Stimulated activated CD8-positive, alpha-beta memory T cell treated with anti-CD3 and anti-CD28 coated beads, Interleukin-2, amount 100 ng/mL, for 48 hours (primary cell): ENCODE results near the gene TSC22D3.
"Not testable (repeated sequence)": the region's sequence is repeated elsewhere in the genome, so short reads cannot be mapped to it uniquely, and the experiment has no call there.

Experiments
- DNase-seq, 2 donors: peaks; one replicate each; pipeline ENCODE4 v3.0.0-alpha.2; 2020; ENCODE audit warnings: low read depth in 2 of 2

The TSC22D3 gene

GRCh38 chrX:107775734-107776511 is at the start of gene TSC22D3:
Gene TSC22D3, minus strand, starts transcription at chrX:107775787. Its CDS starts 368 bp downstream, at chrX:107775419.
- peak; percentile 16 to 40 for DNase-seq

DNA sequence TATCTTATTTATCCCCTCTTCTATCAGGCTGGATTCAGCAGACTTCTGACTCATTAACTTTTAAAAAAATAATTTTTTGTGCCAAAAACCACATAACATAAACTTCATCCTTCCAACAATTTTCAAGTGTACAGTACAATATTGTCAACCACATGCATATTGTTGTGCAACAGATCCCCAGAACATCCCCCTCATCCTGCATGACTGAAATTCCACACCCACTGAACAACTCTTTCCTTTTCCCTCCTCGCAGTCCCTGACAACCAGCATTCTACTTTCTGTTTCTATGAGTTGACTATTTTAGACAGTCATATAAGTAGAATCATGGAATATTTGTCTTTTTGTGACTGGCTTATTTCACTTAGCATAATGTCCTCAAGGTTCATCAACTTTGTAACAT is 47.9 kb upstream of the TSC22D3 start:
- no peak for DNase-seq

DNA sequence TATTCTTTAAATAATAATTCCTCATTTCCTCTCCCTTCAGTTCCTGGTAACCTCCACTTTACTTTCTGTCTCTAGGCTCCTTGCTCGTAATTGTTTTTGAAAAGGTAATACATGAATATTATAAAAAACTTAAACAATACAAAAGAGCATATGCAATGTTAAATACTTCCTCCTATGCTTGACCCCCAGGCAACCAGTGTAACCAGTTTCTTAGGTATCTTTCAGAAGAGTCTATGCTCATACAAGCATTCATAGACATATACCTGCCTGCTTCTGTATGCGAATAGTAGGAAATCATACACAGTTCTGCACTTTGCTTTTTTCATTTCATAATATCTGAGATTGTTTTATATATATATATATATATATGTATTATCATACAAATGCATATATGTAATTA is 47.5 kb upstream of the TSC22D3 start:
- no peak for DNase-seq

- DNase-seq: no peak
Measured at GRCh38 chrX:107818900-107819521, 43.4 kb upstream of the TSC22D3 start.

DNA sequence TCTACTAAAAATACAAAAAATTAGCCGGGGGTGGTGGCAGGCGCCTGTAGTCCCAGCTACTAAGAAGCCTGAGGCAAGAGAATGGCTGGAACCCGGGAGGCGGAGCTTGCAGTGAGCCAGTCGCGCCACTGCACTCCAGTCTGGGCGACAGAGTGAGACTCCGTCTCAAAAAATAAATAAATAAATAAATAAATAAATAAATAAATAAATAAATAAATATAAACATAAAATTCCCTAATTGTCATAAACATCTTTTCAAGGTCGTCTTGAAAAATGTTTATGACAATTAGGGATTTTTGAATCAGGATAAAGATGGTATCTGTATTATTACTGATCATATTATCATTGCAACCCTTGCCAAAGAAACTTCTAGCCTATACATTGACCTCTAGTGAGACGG is 34.5 kb upstream of the TSC22D3 start:
- not testable (repeated sequence) for DNase-seq

DNA sequence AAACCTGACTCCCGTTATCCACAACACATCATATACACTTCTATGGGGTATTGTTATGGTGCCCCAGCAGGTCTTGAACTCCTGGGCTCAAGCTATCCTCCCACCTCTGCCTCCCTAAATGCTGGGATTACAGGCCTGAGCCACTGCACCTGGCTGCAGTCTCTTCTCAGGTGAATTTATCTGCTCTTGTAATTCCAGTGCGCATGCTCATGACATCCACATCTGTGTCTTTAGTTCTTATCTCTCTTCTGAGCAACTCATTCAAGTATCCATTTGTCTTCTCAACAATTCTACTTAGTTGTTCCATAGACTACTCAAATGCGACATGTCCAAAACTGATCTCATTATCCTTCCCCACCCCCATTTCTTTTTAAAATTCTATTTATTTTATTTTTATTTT is 29.6 kb upstream of the TSC22D3 start:
- DNase-seq: no peak

DNA sequence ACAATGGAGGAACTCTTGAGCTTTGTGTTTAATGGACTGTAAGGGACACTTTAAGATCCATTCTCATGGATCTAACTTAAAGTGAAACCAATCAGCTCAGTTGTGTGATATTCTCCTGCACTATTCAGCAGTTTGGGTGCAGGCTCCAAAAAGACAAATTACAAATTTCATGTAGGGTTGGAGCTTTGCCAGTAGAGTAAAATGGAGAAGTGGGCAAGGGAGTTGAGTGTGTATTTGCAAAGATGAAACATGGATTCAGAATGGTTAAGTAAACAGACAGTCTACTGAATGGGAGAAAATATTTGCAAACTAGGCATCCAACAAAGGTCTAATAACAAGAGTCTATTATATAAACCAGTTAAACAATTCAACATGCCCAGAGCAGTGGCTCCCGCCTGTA is 28.8 kb upstream of the TSC22D3 start:
- DNase-seq: no peak

DNA sequence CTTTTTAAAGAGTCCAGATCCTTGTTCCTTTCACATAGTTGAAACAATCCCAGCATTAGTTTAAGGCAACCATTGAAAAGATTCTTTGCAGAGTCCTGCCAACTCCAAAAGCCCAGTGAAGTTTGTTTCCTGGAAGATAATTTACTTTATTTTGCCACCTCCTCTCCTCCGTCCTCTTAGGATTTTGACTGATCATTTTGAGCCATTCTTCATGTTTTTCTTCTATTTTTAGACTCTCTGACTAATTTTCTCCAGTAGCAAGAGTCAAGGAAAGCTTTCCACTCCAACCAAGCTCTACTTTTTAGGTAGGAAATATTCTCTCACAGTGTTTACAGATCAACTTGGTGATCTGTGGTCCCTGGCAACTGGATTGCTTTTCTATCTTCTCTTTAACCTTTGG is 12.2 kb upstream of the TSC22D3 start:
- no peak for DNase-seq

GRCh38 chrX:107780525-107780924 is 4.9 kb upstream of the TSC22D3 start:
- no peak for DNase-seq

GRCh38 chrX:107777536-107777832 is 1.9 kb upstream of the TSC22D3 start, which contains the start of gene NCBP2L:
Gene NCBP2L, plus strand, starts transcription at chrX:107777733. Its CDS starts 16,488 bp downstream, at chrX:107794221.
- no peak for DNase-seq

- peak; percentile 54 to 56 for DNase-seq
Measured at GRCh38 chrX:107776649-107777535, 1.3 kb upstream of the TSC22D3 start.

DNA sequence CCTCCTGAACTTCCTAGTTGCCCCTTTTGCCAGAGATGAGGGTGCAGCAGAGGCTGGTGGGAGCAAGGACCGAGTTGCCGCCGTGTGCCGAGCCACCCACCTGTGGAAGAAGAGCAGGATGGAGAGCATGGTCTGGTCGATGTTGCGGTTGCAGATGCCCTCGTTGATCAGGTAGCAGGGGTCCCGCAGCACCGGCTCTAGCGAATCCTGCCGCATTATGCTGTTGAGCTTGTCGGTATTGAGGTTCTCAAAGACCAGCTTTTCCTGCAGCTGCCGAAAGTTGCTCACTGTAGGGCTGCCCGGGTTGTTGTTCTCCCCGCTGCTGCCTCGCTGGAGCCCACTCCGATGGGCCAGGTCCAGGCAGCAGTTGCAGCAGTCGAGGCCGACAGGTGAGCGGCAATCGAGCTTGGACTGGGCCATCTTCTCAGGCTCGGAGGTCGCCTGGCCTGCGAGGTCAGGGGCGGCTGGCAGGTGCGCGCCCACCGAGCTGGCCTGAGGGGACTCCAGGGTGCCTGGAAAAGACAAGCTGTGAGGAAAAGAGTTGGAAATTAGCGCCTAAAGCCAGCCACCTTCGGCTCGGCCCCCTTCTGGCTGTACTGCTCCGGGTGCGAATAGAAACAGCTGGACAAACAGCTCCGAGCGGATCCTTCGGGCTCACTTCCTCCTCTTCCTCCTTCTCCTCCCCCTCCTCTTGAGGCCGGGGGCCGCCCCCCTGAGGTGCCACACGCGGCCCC is 420 bp downstream of the TSC22D3 start:
- no peak for DNase-seq

- DNase-seq: no peak
Measured at GRCh38 chrX:107773906-107774435, 1.6 kb downstream of the TSC22D3 start.

GRCh38 chrX:107773206-107773605 is 2.4 kb downstream of the TSC22D3 start:
- DNase-seq: no peak

GRCh38 chrX:107769581-107770317 is 5.8 kb downstream of the TSC22D3 start:
- DNase-seq: no peak

DNA sequence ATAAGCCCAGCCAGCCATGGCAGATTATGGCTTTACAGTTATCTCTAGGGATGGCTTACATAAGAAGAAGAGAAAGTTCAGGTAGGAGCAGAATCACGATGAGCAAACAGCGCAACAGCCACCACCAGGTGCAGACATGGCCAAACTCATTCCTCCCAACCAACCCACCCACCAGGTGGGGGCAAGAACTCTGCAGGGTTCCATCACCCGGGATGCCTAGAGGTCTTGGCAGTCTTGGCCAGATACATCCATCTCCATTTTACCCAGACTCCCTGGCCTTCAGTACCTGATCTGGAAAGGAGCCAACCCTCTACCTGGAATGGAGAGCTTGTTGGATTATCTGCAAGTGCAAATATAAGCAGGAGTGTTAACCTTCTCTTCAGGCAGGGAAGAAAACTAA is 7.5 kb downstream of the TSC22D3 start:
- no peak for DNase-seq

DNA sequence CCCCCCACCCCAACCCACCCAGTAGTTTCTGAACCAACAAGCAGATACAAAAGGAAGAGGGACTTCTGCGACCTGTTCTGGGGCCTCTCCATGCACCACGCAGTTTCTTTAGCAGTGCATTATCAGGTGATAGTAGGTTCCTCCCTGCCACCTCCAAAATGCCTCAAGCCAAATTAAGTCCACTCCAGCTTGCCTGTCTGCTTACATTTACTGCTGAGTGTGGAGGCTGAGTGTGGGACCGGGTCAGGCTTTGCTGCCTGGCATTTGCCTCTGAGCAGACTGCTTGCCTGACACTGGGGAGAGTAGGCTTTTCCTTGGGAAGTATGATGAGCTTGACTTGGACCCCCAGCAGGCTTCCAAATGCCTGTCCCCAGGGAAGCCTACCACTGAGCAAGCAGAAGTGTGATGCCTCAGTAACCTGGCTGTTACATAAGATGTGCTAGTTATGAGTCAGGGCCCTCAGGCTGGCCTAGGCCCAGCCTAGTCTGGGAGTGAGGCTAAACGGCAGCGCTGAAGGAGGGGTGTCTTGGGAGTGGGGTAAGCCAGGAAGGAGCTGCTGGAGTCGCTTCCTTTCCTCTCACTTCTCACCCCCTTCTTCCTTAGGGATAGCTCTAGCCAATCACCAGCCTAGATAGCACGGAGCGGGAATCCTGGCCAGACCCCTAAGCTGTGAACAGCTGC is 9.0 kb downstream of the TSC22D3 start:
- no peak for DNase-seq

- no peak for DNase-seq
Measured at GRCh38 chrX:107764845-107765608, 10.6 kb downstream of the TSC22D3 start.

DNA sequence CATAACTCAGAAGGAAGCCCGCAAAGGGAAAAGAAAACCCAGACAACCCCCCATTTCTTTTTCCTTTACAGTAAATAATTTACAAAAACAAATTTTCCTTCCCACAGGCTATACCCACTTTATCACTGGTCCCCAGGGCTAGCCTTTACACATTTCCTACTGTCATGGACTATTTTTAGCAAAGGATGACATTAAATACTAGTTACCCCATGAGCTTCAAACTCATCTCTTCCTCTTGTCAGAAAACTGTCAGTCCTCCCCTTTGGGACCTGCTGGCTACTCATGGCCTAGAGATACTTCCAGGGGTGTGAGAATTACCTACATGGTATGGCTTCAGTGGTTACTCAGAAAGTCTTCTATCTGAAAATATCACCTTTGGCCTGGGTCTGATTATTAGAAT is 11.9 kb downstream of the TSC22D3 start:
- DNase-seq: no peak
